Keratinocyte (primary cell): Measurements from ENCODE around the gene NXN. TPM values are rescaled to one million over a fixed set of nuclear protein-coding genes. Genes with fewer than 3 reads are reported as not detected.

ENCODE experiments used
- DNase-seq: peaks from one replicate; pipeline ENCODE4 v3.0.0-alpha.2; 2011; ENCODE audit warnings: low read depth, missing footprints, low spot score
- FAIRE-seq: peaks from 2 replicates; lab custom pipeline; 2011; peaks lifted over from hg19 to GRCh38; lab: Jason Lieb, UNC
- H2AFZ ChIP-seq: 2 replicates; pipeline ENCODE4 v1.6.0; 2012; ENCODE audit warnings: low read length, control low read depth, inconsistent platforms; ENCODE audit not compliant: control insufficient read depth
- H3K27ac ChIP-seq: 2 replicates; pipeline ENCODE4 v1.5.1; 2011; ENCODE audit warnings: low read length; ENCODE audit not compliant: control insufficient read depth, insufficient read depth
- H3K27me3 ChIP-seq: 3 replicates; pipeline ENCODE4 v1.6.0; 2011; ENCODE audit warnings: low read length; ENCODE audit not compliant: control insufficient read depth, insufficient read depth; ENCODE audit errors: extremely low read depth
- H3K36me3 ChIP-seq, 2 experiments: 2 replicates in 1 of 2; 3 replicates in 1 of 2; pipeline ENCODE4 v1.5.1; 2011; ENCODE audit warnings: low read length in 2 of 2, mild to moderate bottlenecking in 1 of 2; ENCODE audit not compliant: control insufficient read depth in 2 of 2, insufficient read depth in 2 of 2; ENCODE audit errors: extremely low read depth in 1 of 2
- H3K4me1 ChIP-seq: 3 replicates; pipeline ENCODE4 v1.5.1; 2011; ENCODE audit warnings: low read length; ENCODE audit not compliant: control insufficient read depth, insufficient read depth; ENCODE audit errors: extremely low read depth
- H3K4me2 ChIP-seq: 3 replicates; pipeline ENCODE4 v1.6.0; 2011; ENCODE audit warnings: low read depth, low read length; ENCODE audit not compliant: control insufficient read depth, insufficient read depth; ENCODE audit errors: extremely low read depth
- H3K4me3 ChIP-seq, 3 experiments: fragments of 200-600 bp in 1 of 3; sonication (generic) in 1 of 3; 2 replicates in 2 of 3; 3 replicates in 1 of 3; pipeline ENCODE4 v1.5.1; 2011 to 2016; ENCODE audit warnings: low read length in 3 of 3, mild to moderate bottlenecking in 3 of 3, control low read depth in 2 of 3, inconsistent platforms in 1 of 3, low read depth in 1 of 3, mixed read lengths in 1 of 3, mixed run types in 1 of 3, moderate library complexity in 1 of 3; ENCODE audit not compliant: control insufficient read depth in 2 of 3, insufficient read depth in 2 of 3; ENCODE audit errors: extremely low read depth in 1 of 3
- H3K79me2 ChIP-seq: 2 replicates; pipeline ENCODE4 v1.6.0; 2012; ENCODE audit warnings: low read length; ENCODE audit not compliant: control insufficient read depth, insufficient read depth
- H3K9ac ChIP-seq: 3 replicates; pipeline ENCODE4 v1.6.0; 2011; ENCODE audit warnings: low read length; ENCODE audit not compliant: control insufficient read depth, insufficient read depth; ENCODE audit errors: extremely low read depth
- H3K9me1 ChIP-seq: 3 replicates; pipeline ENCODE4 v1.6.0; 2011; ENCODE audit warnings: low read length; ENCODE audit not compliant: control insufficient read depth, insufficient read depth; ENCODE audit errors: extremely low read depth
- H3K9me3 ChIP-seq: 2 replicates; pipeline ENCODE4 v1.5.1; 2012; ENCODE audit warnings: low read depth, low read length; ENCODE audit not compliant: control insufficient read depth
- H4K20me1 ChIP-seq: 3 replicates; pipeline ENCODE4 v1.6.0; 2011; ENCODE audit warnings: low read length; ENCODE audit not compliant: control insufficient read depth, insufficient read depth; ENCODE audit errors: extremely low read depth
- CTCF ChIP-seq, 3 experiments: IDR thresholded peaks in 1 of 3; conservative IDR thresholded peaks in 1 of 3; optimal IDR thresholded peaks in 1 of 3; 2 replicates in 2 of 3; 3 replicates in 1 of 3; pipeline versions ENCODE3 to v1.5.1; 2011; ENCODE audit warnings: low read length in 3 of 3, mild to moderate bottlenecking in 3 of 3, moderate library complexity in 2 of 3, control low read depth in 1 of 3, inconsistent platforms in 1 of 3; ENCODE audit not compliant: insufficient read depth in 2 of 3; ENCODE audit errors: extremely low read depth in 1 of 3
- EZH2 ChIP-seq: IDR thresholded peaks from one replicate; pipeline ENCODE4 v1.6.1; 2012; ENCODE audit warnings: inconsistent platforms, mild to moderate bottlenecking, low read length, moderate library complexity
- dilution Hi-C: fragments of 300-500 bp; cut with MboI; formaldehyde crosslinking; loops from one replicate; pipeline ENCODE4 v1.7.0; 2020; ENCODE audit warnings: low sequenced_read_pairs; ENCODE audit not compliant: extremely low pct_ligation_motif_present
- polyA plus RNA-seq, 5 experiments: library from polyadenylated mRNA; depleted of rRNA in 3 of 5; stranded (reverse) in 3 of 5; stranded (forward) in 1 of 5; unstranded in 1 of 5; fragments of >200 nt; gene quantifications; 1 replicate in 1 of 5; 2 replicates in 3 of 5; 3 replicates in 1 of 5; pipeline versions ENCODE4 v1.2.1 to v1.2.3, GENCODE V29; 2011 to 2012; ENCODE audit warnings: missing spikeins in 2 of 5, low read depth in 1 of 5, low replicate concordance in 1 of 5

Gene NXN
- polyA plus RNA-seq, 1 donor (not counting 4 experiments of a cell fraction or from before 2014, with no cell fraction given), result 94.4 TPM

- no peak overlapping the region for H3K9ac ChIP-seq
- no peak overlapping the region for H3K27ac ChIP-seq
- H3K4me2 ChIP-seq, result no peak overlapping the region
- no peak overlapping the region for H2AFZ ChIP-seq
- no peak for DNase-seq
- TF ChIP-seq EZH2 (no peak), CTCF (optimal IDR thresholded peaks at IDR 0.05 in 1 of 3, IDR thresholded peaks at IDR 0.05 in 1 of 3, conservative IDR thresholded peaks at IDR 0.05 in 1 of 3; ENCODE audit: extremely low read depth in 1 of 3, insufficient read depth in 2 of 3, low read length in 3 of 3) (no peak)
- H4K20me1 ChIP-seq, result no peaks in the 10 kb centered on the region
- no peaks in the 10 kb centered on the region for H3K9me3 ChIP-seq
- no peaks in the 10 kb centered on the region for H3K79me2 ChIP-seq
- H3K9me1 ChIP-seq, result no peaks in the 10 kb centered on the region
- peaks cover 5% of the 10 kb centered on the region in 2 experiments for H3K36me3 ChIP-seq
- H3K27me3 ChIP-seq, result no peaks in the 10 kb centered on the region
- no peak overlapping the region for H3K4me3 ChIP-seq
- H3K4me1 ChIP-seq, result peaks cover 4% of the 10 kb centered on the region
- dilution Hi-C loops, result no loop called here
- no peak for FAIRE-seq
Observed at GRCh38 chr17:1011138-1011537, 31.6 kb upstream of the NXN start.

GRCh38 chr17:1010586-1010985 lies 31.0 kb upstream of the NXN start:
- no peaks in the 10 kb centered on the region for H3K9me3 ChIP-seq
- H3K4me2 ChIP-seq, result no peak overlapping the region
- H3K9ac ChIP-seq, result no peak overlapping the region
- no peak overlapping the region for H3K4me3 ChIP-seq
- no peak overlapping the region for H2AFZ ChIP-seq
- H4K20me1 ChIP-seq, result no peaks in the 10 kb centered on the region
- H3K27me3 ChIP-seq, result no peaks in the 10 kb centered on the region
- H3K79me2 ChIP-seq, result no peaks in the 10 kb centered on the region
- dilution Hi-C loops, result no loop called here
- peaks cover 5% of the 10 kb centered on the region in 2 experiments for H3K36me3 ChIP-seq
- DNase-seq (no peak), FAIRE-seq (no peak)
- no peaks in the 10 kb centered on the region for H3K9me1 ChIP-seq
- H3K4me1 ChIP-seq, result peaks cover 8% of the 10 kb centered on the region
- no peak overlapping the region for H3K27ac ChIP-seq
- TF ChIP-seq EZH2 (no peak), CTCF (optimal IDR thresholded peaks at IDR 0.05 in 1 of 3, IDR thresholded peaks at IDR 0.05 in 1 of 3, conservative IDR thresholded peaks at IDR 0.05 in 1 of 3; ENCODE audit: extremely low read depth in 1 of 3, insufficient read depth in 2 of 3, low read length in 3 of 3) (no peak)
